A673 (cell line): ENCODE measurements around the gene PLP1.

ENCODE experiments used
- CTCF ChIP-seq: fragments of 300-800, 200-600 bp; sonication (generic); conservative IDR thresholded peaks from 2 replicates; pipeline ENCODE4 v1.5.1; 2017; ENCODE audit warnings: low read depth, mild to moderate bottlenecking, antibody characterized with exemption, low read length, moderate library complexity, mixed read lengths
- EZH2 ChIP-seq: fragments of 200-600 bp; sonication (generic); IDR thresholded peaks from 2 replicates; pipeline ENCODE4 v1.6.1; 2017; ENCODE audit warnings: borderline replicate concordance, low read depth, mild to moderate bottlenecking, mixed read lengths, antibody characterized with exemption, low read length; ENCODE audit not compliant: poor library complexity, severe bottlenecking

- TF ChIP-seq CTCF (no peak), EZH2 (no peak)
These were observed 37.2 kb upstream of the PLP1 start for GRCh38 chrX:103739421-103739820.
